Measurements from ENCODE around the gene GABPB1.

The GABPB1 gene

DNA sequence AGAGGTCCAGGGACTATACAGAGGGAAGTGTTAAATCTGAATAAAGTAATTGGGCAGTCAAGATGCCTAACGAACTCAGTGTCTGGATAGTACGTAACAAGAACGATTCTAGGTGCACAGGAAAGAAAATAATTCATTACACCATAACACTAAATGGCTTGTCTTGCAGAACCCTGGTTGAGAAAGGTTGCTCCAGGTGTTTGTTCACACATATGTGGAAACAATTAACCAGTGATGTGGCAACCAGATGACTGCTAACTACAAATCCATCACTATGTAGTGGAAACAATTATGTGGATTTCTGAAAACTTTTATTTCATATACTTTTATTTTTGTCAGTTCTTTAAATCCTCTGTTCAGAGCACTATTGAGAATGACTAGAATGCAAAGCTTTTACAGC is 79.1 kb downstream of the GABPB1 start:
- H3K4me3 ChIP-seq (ENCODE audit: low read length): no peak overlapping the region
- TF ChIP-seq ZNF274 (IDR thresholded peaks at IDR 0.05; ENCODE audit: low read depth, low read length): no peak

DNA sequence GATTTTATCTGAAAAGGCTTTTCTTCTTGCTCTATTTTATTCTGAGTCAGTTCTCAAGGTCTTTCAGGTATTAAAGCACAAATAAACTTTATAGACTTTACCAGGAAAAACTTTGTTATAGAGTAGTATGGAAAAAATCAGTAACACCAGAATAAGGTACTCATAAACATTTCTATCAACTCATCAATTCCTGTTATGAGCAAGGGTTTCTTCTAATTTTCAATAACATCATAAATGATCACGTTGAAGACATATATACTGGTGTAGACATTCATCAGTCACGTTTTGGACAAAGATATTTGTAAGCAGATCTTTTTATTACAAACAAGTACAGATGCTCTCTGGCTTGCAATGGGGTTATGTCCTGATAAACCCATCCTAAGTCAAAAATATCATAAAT is 79.9 kb downstream of the GABPB1 start:
- TF ChIP-seq ZNF274 (IDR thresholded peaks at IDR 0.05; ENCODE audit: low read depth, low read length): no peak
- no peak overlapping the region for H3K4me3 ChIP-seq (ENCODE audit: low read length)

DNA sequence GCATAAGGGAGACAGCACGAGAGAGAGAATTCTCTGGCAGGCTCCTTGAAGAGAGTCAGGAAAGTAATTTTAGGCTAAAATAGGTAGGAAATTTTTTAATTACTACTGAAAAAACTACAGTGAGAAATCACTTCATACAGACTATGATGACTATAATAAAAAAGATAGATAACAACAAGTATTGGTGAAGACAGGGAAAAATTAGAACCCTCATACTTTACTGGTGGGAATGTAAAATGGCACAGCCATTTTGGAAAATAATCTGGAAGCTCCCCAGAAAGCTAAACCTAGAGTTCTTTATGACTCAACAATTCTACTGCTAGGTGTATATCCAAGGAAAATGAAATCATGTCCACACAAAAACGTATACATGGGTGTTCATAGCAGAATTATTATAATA is 87.4 kb downstream of the GABPB1 start:
- TF ChIP-seq ZNF274 (IDR thresholded peaks at IDR 0.05; ENCODE audit: low read depth, low read length): no peak
- H3K4me3 ChIP-seq (ENCODE audit: low read length): no peak overlapping the region

DNA sequence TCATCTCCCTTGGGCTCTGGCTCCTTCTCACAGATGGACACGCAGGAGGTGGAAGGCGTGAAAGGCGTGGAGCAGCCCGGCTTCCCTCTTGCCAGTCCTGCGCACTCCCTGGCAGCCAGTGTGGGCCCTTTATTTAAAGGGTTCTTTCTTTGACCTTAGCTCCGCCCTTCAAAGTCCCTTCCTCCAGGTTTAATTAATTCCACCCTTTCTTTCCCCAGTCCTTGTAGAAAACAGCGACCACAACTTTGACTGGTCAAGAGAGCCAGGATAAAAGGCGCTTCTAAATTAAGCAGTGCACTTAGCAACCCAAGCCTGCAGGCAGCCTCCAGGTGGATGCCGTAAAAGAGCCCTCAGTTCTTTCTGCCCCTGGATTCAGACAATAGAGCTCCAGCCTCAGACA is 89.4 kb downstream of the GABPB1 start, which contains the start of gene HDC:
Gene HDC, minus strand, starts transcription at position 107 of the 400 bp plus-strand sequence. Its CDS starts 103 bp downstream, at position 4.
- no peak for TF ChIP-seq ZNF274 (IDR thresholded peaks at IDR 0.05; ENCODE audit: low read depth, low read length)

DNA sequence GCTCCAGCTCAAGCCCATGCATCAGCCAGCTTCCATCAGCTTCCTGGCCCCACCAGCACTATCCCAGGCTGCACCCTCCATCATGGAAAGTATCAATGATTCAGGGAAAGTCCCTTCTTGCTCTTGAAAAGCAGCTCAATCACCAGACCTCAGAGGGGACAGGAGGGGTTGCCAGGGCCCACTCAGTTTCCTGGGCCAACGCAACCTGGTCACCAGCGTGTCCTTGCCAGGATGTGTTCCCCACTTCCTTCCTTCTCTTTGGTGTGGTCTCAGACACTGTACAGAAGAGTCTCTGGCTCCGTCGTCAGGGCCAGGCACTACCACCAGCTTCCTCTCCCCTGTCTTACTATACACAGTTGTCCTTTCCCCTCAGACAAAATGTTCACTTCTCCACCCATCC is 92.5 kb downstream of the GABPB1 start:
- no peak for TF ChIP-seq ZNF274 (IDR thresholded peaks at IDR 0.05; ENCODE audit: low read depth, low read length)
- no peak overlapping the region for H3K4me3 ChIP-seq (ENCODE audit: low read length)

More for the DNA sequence above, 89.4 kb downstream of the GABPB1 start, which contains the start of gene HDC:
- no peak within 1 kb of the TSS for H3K4me3 ChIP-seq (ENCODE audit: low read length)

DNA sequence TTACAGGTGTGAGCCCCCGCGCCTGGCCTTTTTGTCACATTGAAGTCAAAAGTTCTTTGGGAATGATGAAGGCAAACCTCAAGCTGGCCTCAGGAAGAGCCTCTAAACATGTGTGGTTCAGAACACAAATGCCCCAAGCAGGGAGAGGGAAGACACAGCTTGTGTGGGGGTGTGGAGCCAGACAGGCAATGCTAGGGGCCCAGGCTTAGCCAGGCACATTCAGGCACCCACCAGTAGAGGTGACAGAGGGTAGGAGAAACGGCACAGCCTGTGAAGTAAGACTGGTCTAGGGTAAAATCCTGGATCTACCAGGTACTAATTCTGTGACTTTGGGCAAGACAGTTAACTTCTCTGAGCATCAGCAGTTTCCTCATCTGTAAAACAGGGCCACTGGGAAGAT is 93.0 kb downstream of the GABPB1 start:
- H3K4me3 ChIP-seq (ENCODE audit: low read length): no peak overlapping the region
- no peak for TF ChIP-seq ZNF274 (IDR thresholded peaks at IDR 0.05; ENCODE audit: low read depth, low read length)

DNA sequence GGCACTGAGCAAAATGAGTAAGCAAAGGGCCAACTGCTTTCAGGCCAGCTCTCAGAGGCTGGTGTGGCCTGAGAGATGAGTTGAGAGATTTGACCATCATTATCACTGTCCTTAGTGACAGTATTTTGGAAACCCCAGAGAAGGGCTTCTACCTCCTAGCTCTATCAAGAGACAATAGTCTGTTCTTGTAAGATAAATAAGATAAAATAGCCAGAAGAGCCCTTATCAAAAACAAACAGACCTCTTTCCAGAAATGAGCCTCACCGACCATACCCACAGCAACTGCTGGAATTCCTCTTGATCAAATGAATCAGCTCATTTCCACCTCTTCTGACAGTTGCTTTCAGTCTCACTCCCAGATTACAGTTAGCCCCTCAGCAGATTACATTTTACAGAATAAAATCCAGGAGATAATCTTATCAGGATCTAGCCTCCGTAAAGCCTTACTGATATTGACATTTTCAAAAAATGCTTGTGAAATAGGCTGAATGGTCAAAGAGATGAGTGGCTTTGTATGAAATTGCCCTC is 94.0 kb downstream of the GABPB1 start:
- no peak overlapping the region for H3K4me3 ChIP-seq (ENCODE audit: low read length)
- no peak for TF ChIP-seq ZNF274 (IDR thresholded peaks at IDR 0.05; ENCODE audit: low read depth, low read length)

DNA sequence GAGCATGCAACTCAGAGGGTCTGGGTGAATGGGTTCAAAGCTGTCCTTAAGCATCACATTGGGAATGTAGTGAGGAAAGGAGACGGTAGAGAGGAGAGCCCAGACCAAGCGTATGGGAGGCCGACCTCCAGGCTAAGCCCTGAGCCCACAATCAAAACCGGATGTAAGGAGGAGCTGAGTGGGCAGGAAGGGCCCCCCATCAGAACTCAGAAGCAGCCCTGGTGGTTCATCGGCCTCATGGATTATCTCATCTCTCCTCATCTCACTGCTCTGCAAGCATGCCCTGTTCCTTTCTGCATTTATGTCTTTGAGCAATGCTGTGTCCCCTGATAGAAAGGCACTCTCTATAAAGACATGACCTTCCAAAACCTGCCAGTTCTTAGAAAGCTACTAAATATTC is 95.7 kb downstream of the GABPB1 start:
- TF ChIP-seq ZNF274 (IDR thresholded peaks at IDR 0.05; ENCODE audit: low read depth, low read length): no peak
- H3K4me3 ChIP-seq (ENCODE audit: low read length): no peak overlapping the region

DNA sequence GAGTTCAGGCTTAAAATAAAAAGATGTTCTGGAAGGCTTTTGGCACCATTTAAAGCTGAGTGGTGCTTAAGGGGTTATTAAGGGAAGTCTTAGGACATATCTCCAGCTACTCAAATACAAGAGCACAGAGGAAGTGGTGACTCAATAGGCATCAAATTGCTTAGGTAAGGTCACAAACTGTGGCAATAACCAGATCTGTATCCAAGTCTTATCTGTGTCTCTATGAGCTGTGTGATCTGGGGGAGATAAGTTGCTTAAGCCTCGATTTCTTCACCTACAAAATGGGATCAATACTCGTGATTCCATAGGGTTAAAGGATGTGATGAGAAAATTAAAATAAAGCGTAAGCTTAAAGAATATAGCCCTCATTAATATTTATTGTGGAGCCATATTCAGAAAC is 97.1 kb downstream of the GABPB1 start:
- TF ChIP-seq ZNF274 (IDR thresholded peaks at IDR 0.05; ENCODE audit: low read depth, low read length): no peak
- H3K4me3 ChIP-seq (ENCODE audit: low read length): no peak overlapping the region

DNA sequence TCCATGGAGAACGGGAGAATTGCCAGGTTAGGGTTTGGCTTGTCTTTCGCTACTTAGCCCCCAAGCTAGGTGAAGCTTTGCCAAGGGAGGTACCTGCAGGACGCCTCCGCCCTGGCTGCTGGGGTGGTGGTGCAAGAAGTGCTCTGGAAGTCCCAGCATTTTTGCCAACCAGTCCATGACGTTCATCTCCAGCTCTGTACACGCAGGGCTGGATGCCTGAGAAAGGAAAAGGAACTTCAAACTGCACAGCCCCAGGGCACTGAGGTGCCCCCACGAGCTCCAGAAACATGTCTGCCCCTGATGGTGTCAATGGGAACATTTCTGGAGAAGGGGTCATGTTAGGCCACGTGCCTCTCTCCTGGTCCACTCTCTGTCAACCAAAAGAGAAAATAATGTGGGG is 97.7 kb downstream of the GABPB1 start:
- TF ChIP-seq ZNF274 (IDR thresholded peaks at IDR 0.05; ENCODE audit: low read depth, low read length): no peak
- H3K4me3 ChIP-seq (ENCODE audit: low read length): no peak overlapping the region

DNA sequence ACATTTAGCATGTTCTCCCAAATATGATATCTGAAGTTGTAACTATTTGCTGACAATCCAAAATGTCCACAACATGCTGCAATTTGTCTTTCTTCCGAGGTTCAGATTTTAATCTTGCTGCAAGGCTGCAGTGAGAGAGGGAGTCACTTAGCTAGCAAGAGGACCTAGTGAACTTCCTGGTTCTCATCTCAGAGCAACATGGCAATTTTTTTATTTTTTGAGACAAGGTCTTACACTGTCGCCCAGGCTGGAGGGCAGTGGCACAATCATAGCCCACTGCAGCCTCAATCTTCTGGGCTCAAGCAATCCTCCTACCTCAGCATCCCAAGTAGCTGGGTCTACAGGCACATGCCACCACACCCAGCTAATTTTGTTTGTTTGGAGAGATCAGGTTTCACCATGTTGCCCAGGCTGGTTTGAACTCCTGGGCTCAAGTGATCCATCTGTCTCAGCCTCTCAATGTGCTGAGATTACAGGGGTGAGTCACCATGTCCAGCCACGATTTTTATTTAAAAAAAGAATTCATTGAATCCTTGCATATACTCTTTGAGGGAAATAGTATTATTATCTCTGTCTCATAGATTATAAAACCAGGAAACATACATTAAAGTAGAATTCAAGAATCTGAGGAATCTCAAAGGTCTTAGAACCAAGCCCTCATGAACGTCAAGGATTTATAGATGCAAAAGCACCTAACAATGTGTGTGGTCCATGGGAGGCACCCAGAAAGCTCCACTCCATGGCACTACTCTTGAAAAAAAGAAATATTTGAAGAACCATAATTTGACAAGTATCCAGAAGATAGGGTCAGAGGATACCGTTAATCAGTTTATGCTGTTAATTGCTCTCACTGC is 98.6 kb downstream of the GABPB1 start:
- no peak for TF ChIP-seq ZNF274 (IDR thresholded peaks at IDR 0.05; ENCODE audit: low read depth, low read length)
- no peak overlapping the region for H3K4me3 ChIP-seq (ENCODE audit: low read length)

DNA sequence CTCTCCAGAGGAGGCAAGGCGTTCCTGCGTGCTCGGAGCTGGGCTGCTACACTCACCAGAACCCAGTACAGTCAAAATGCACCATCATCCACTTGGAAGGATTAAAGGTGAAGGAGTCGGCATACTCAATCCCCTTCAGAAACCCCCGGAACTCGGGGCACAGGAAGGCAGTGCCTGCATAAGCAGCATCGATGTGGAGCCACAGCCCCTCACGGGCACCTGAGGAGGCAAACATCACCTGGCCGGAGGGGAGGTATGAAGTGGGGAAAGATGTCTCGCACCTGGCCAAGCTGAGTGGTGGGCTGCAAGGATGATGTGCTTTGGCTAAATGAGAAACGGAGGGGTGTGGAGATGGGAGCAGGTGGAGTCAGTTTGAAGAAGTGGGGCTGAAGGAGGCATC is 102.4 kb downstream of the GABPB1 start:
- no peak for TF ChIP-seq ZNF274 (IDR thresholded peaks at IDR 0.05; ENCODE audit: low read depth, low read length)
- no peak overlapping the region for H3K4me3 ChIP-seq (ENCODE audit: low read length)

DNA sequence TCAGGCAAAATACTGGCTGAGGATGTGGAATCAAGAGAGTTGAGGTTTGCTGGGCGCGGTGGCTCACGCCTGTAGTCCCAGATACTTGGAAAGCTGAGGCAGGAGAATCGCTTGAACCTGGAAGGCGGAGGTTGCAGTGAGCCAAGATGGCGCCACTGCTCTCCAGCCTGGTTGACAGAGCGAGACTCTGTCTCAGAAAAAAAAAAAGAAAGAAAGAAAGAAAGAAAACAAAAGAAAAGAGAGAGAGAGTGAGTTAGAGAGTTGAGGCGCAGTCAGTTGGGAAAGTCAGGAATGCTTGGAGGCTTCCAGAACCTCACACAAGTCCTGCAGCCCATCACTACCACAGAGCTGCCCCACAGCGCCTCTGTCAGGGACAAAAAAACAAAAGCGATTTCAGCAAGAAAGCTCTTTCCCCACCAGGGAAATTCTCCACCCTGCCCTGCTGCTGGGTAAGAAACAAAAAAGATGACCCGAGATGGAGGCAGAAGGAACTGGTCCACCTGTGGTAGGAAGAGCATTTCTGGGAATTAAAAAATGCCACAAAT is 103.3 kb downstream of the GABPB1 start:
- H3K4me3 ChIP-seq (ENCODE audit: low read length): no peak overlapping the region
- no peak for TF ChIP-seq ZNF274 (IDR thresholded peaks at IDR 0.05; ENCODE audit: low read depth, low read length)

DNA sequence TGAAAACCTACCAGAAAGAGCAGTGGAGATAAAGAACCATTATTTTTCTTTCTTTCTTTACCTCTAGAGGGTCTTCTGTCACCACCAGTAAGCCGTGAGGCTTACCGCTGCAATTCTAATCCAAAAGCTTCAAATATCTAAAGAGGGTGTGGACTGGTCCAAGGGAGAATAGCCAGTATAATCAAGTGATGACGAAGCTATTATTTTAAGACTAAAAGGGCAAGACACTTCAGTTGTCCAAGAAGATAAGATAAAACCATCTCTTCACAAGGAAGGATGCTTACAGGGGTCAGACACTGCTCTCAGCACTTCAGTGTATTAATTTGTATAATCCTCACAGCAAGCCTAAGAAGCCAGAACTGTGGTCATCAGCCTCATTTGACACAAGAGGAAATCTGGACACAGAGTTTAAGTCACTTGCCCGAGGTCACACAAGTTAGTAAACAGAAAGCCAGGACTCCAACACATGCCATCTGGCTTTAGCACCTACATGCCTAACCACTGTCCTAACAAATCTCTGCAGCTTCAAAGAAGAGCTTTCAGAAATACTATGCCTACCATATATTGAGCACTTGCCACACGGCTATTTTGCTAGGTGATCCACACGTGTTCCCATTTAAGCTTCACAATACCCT is 104.1 kb downstream of the GABPB1 start:
- TF ChIP-seq ZNF274 (IDR thresholded peaks at IDR 0.05; ENCODE audit: low read depth, low read length): no peak
- no peak overlapping the region for H3K4me3 ChIP-seq (ENCODE audit: low read length)

DNA sequence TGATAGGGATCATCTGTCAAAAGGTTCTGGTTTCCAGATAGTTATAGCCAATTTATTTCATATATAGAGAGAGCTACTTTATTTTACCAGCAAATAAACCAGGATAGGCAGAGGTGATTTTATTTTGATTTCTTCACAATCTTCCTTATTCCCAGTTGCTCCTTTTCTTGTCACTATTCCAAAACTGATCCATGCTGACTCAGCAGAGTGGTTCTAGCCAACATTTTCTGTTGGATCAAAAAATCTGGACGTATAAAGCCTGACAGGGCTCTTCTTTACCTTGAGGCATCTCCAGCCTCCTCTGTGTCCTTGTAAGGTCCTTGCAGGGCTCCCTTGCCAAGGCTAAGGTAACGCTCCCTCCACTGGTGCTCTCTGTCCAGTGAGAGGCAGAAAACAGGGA is 105.3 kb downstream of the GABPB1 start:
- no peak overlapping the region for H3K4me3 ChIP-seq (ENCODE audit: low read length)
- TF ChIP-seq ZNF274 (IDR thresholded peaks at IDR 0.05; ENCODE audit: low read depth, low read length): no peak

All from GM08714 (cell line).